Measurements from ENCODE around the gene GHR.

GHR gene

GRCh38 chr5:42621242-42621641 lies 198.0 kb downstream of the GHR start:
- DNase-seq (ENCODE audit: low read depth): no peak
- TF ChIP-seq MYC (IDR thresholded peaks at IDR 0.05; ENCODE audit: low read depth, low read length) (no peak), POLR2A (IDR thresholded peaks at IDR 0.05; ENCODE audit: extremely low read depth, insufficient read length) (no peak)
- TF ChIP-seq, protein P1, sequence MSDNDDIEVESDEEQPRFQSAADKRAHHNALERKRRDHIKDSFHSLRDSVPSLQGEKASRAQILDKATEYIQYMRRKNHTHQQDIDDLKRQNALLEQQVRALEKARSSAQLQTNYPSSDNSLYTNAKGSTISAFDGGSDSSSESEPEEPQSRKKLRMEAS (IDR thresholded peaks at IDR 0.05; ENCODE audit: low read depth, low read length): no peak
- H3K4me3 ChIP-seq (ENCODE audit: low read depth, low read length): no peak overlapping the region

DNA sequence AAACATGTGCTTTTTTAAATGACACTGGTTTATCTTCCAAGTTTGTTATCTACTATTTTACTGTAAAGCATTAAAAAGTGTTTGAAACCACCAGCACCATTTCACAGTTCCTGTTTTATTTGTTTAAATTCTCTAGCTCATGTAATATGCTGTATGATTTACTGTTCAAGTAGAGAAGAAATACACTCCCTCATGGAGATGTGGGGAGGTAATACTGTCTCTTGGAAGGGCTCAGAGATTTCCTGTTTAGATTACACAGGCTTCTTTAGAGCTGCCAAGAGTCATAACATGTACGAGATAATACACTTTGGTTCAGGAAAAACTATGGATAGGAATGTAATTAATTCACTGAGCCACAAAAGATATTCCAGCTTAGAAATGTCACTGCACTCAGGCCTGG lies 198.4 kb downstream of the GHR start:
- H3K4me3 ChIP-seq (ENCODE audit: low read depth, low read length): no peak overlapping the region
- TF ChIP-seq CTCF (IDR thresholded peaks at IDR 0.05; ENCODE audit: low read depth, low read length): no peak
- TF ChIP-seq, protein P1 (IDR thresholded peaks at IDR 0.05; ENCODE audit: low read depth, low read length): no peak; the same call in 1 of the 2 replicates
- TF ChIP-seq POLR2A (IDR thresholded peaks at IDR 0.05; ENCODE audit: extremely low read depth, insufficient read length): no peak
- TF ChIP-seq MYC (IDR thresholded peaks at IDR 0.05; ENCODE audit: low read depth, low read length): no peak
- no peak for DNase-seq (ENCODE audit: low read depth)

DNA sequence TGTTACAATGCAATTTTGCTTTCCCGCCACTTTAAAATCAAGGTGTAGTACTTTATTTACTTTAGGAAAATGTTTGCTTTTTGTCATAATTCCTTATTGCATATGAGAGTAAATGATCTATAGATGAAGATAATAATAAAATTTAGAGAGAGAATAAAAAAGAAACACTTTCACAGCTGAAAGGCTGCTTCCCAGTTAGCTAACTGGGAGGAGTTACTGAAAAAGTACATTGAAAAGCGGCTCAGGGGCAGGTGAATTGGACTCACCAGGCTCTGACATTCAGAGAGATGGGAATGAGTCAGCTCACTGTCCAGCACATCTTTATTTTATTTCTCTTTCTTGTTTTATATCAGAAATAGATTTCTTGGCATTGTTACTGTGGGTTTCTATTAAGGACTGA lies 201.7 kb downstream of the GHR start:
- TF ChIP-seq, protein P1 (IDR thresholded peaks at IDR 0.05; ENCODE audit: low read depth, low read length): no peak
- no peak for TF ChIP-seq CTCF (IDR thresholded peaks at IDR 0.05; ENCODE audit: low read depth, low read length)
- no peak for TF ChIP-seq POLR2A (IDR thresholded peaks at IDR 0.05; ENCODE audit: extremely low read depth, insufficient read length)
- no peak for TF ChIP-seq MYC (IDR thresholded peaks at IDR 0.05; ENCODE audit: low read depth, low read length)
- no peak for DNase-seq (ENCODE audit: low read depth)
- H3K4me3 ChIP-seq (ENCODE audit: low read depth, low read length): no peak overlapping the region

DNA sequence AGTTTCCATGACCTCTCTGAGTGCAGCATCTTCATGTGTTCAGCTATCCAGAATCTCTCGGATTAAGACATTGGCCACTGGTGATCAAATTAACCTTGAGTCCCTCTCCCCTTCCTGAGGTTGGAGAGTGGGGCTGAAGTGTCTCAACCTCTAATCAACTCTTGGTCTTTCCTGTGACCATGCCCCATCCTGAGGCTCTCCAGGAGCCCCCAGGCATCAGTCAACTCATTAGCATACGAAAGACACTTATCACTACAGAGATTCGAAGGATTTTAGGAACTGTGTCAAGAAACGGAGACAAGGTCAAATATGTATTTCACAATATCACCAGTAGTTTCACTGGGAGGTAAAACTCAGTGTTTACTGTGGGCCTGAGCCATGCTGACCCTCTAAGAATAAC lies 203.2 kb downstream of the GHR start:
- no peak overlapping the region for H3K4me3 ChIP-seq (ENCODE audit: low read depth, low read length)
- TF ChIP-seq POLR2A (IDR thresholded peaks at IDR 0.05; ENCODE audit: extremely low read depth, insufficient read length): no peak
- TF ChIP-seq, protein P1 (IDR thresholded peaks at IDR 0.05; ENCODE audit: low read depth, low read length): no peak
- TF ChIP-seq MYC (IDR thresholded peaks at IDR 0.05; ENCODE audit: low read depth, low read length): no peak
- TF ChIP-seq CTCF (IDR thresholded peaks at IDR 0.05; ENCODE audit: low read depth, low read length): no peak
- DNase-seq (ENCODE audit: low read depth): no peak

GRCh38 chr5:42628821-42629220 lies 205.6 kb downstream of the GHR start:
- DNase-seq (ENCODE audit: low read depth): no peak
- H3K4me3 ChIP-seq (ENCODE audit: low read depth, low read length): no peak overlapping the region
- no peak for TF ChIP-seq CTCF (IDR thresholded peaks at IDR 0.05; ENCODE audit: low read depth, low read length)
- TF ChIP-seq POLR2A (IDR thresholded peaks at IDR 0.05; ENCODE audit: extremely low read depth, insufficient read length): no peak
- TF ChIP-seq, protein P1 (IDR thresholded peaks at IDR 0.05; ENCODE audit: low read depth, low read length): no peak
- TF ChIP-seq MYC (IDR thresholded peaks at IDR 0.05; ENCODE audit: low read depth, low read length): no peak

DNA sequence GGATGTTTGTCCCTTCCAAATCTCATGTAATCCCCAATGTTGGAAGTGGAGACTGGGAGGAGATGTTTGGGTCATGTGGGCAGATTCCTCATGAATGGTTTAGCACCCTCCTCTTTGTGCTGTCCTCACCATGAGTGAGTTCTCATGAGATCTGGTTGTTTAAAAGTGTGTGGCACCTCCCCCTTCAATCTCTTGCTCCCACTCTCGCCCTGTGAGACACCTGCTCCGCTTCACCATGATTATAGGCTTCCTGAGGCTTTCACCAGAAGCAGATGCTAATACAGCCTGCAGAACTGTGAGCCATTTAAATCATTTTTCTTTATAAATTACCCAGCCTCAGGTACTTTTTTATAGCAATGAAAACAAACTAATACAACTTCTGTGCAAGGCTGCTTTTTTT lies 206.0 kb downstream of the GHR start:
- TF ChIP-seq POLR2A (IDR thresholded peaks at IDR 0.05; ENCODE audit: extremely low read depth, insufficient read length) (no peak), MYC (IDR thresholded peaks at IDR 0.05; ENCODE audit: low read depth, low read length) (no peak), CTCF (IDR thresholded peaks at IDR 0.05; ENCODE audit: low read depth, low read length) (no peak)
- TF ChIP-seq, protein P1 (IDR thresholded peaks at IDR 0.05; ENCODE audit: low read depth, low read length): no peak
- DNase-seq (ENCODE audit: low read depth): no peak
- no peak overlapping the region for H3K4me3 ChIP-seq (ENCODE audit: low read depth, low read length)

Data from NB4 (cell line).